ENCODE results near the gene TREM1.
"Not testable (repeated sequence)": the region's sequence is repeated elsewhere in the genome, so short reads cannot be mapped to it uniquely, and the experiment has no call there.

The TREM1 gene

GRCh38 chr6:41257369-41258195 lies 28.9 kb downstream of the TREM1 start:
- DNase-seq (ENCODE audit: low read depth) = no peak

GRCh38 chr6:41256383-41256782 lies 30.1 kb downstream of the TREM1 start:
- no peak for DNase-seq (ENCODE audit: low read depth)

DNA sequence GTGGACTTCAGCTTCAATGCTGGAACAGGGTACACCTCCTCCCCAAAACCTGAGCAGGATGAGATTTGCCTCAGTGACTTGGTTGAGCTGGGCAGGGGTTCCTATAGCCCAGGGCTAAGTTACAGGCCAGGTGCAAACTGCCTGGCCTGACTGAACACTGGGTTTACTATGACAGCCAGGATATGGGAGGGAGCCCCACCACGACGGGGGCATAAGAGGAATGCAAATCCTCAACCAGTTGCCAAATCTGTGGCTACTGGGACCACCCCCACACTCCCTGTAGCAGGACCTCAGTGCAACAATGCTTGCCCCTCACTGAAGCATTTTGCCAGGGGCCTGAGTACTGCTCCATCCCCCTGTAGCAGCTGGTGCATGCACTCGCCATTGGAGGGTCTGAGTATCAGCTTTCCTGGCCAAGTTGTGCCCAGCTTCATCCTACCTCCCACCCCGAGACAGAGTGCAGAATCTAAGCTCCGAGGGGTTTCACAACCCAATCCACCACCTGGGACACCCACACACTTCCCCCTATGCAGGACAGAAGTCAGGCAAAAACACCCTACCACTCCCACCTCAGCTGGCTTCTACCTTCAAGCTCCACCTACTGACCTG lies 30.7 kb downstream of the TREM1 start:
- DNase-seq (ENCODE audit: low read depth) = no peak

DNA sequence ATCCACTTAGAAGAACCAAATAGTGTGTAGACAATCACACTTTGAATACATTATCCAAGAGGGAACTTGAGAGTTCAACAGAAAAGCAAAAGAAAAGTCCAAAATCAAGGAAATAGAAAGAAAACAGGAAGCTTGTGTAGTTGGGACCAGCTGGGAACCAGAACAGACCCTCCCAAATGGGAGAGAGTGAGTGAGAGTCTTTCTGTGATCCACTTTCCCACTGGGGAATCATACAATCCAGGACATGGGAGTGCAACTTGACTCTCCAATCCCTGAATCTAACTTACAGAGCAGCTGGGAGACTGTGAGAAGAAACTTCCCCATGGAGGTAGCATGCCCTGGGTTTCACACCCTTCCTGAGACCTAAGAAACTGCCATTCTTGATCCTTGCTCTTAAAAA lies 31.4 kb downstream of the TREM1 start:
- no peak for DNase-seq (ENCODE audit: low read depth)

DNA sequence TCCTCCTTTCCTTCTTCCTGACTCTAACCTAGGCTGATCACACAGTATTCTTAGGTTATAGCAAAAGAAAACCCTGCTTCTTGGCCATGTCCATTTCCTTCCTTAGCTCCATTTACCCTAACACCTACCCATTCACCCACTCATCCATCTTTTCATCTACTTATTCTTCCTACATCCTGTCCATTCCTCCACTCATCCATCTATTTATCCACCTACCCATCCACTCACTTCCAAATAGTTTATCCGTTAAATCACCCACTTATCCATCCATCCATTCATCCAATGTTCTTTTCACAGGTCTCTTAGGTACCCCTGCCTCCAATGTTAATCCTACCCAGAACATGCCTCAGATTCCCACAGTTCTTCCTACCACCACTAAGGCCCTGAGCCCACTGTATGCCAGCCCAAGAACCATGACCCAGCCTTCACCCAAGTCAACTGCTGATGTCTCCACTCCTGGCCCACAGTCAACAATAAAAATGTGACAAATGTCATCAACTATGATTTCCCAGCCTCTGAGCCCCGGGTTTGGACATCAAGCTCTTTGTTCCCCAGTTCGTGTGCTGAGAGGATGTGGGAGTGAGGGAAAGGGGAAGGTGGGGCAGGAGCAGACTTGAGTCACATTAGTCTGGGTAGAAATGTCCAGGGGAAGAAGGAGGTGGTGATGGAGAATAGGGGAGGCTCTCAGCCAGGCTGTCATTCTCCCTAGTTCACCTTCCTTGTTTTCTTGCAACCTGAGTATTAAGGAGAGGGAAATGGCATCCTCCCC lies 33.9 kb downstream of the TREM1 start:
- DNase-seq (ENCODE audit: low read depth) = no peak

- DNase-seq (ENCODE audit: low read depth) = no peak
Measured at GRCh38 chr6:41247882-41248705, 38.4 kb downstream of the TREM1 start.

DNA sequence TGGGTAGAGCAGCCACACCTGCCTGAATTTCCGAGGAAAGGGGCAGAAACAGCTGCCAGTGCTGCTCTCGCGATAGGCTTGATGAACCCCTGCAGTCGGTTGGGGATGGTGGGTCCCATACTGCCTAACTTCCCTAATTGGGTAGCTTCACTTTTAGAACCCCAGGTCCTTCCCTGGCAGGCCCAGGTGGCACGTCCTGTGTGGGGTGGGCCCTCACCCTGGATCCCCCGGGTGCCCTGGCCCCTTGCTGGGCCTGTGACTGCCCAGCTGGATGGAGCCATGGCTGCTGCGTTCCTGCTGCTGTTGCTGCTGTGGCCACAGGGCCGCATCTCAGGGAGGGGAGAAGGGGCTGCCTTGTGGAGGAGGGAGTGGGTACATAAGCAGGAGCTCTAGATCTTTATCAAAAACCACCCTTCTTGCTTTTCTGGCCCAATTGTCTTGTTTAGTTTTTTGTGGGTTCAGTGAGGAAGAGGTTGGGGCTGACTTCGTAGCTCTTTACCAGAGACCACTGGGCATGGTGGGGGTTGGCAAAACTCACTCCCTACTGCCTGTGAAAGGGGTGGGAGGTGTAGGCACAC lies 39.1 kb downstream of the TREM1 start:
- no peak for DNase-seq (ENCODE audit: low read depth)

DNA sequence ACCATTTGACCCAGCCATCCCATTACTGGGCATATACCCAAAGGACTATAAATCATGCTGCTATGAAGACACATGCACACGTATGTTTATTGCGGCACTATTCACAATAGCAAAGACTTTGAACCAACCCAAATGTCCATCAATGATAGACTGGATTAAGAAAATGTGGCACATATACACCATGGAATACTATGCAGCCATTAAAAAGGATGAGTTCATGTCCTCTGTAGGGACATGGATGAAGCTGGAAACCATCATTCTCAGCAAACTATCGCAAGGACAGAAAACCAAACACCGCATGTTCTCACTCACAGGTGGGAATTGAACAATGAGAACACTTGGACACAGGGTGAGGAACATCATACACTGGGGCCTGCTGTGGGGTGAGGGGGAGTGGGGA lies 40.0 kb downstream of the TREM1 start:
- not testable (repeated sequence) for DNase-seq (ENCODE audit: low read depth)

- no peak for DNase-seq (ENCODE audit: low read depth)
Measured at GRCh38 chr6:41239467-41240159, 46.9 kb downstream of the TREM1 start.

DNA sequence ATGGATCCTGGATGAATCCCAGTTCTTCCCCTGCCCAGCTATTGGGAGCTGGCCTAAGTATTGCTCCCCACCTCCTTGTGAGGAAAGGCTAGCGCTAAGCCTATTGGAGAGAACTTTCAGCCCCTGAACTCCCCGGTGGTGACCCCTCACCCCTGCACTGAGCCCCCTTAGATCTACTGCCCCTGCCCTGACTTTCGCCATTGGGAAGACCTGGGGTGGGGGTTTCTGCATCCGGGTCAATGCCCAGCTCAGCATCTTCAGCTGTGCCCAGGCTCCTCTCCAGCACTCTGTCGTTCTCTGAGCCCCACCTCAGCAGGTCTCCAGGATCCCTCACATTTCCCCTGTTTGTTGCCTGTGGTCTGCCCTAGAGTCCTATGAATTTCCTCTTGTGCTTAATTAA lies 49.4 kb downstream of the TREM1 start:
- no peak for DNase-seq (ENCODE audit: low read depth)

DNA sequence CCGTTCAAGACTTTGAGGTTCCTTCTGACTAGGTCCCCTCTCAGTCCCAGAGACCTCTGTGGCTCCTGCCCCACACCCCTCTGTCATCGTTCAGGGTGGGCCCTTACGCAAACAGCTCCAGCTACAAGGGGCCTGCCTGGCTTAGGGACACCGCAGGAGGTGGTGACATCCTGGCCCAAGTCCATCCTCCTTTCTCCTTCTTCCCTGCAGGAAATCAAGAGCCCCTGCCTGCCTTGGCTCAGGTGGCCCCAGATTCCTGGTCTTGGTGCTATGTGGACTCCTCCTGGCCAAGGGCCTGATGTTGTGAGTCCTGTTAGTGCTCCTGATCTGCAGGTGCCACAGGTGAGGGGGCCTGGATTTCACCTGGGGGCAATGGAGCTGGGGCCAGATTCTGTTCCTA lies 50.2 kb downstream of the TREM1 start:
- DNase-seq (ENCODE audit: low read depth) = no peak

- DNase-seq (ENCODE audit: low read depth) = no peak
Measured at GRCh38 chr6:41232667-41233066, 53.8 kb downstream of the TREM1 start.

DNA sequence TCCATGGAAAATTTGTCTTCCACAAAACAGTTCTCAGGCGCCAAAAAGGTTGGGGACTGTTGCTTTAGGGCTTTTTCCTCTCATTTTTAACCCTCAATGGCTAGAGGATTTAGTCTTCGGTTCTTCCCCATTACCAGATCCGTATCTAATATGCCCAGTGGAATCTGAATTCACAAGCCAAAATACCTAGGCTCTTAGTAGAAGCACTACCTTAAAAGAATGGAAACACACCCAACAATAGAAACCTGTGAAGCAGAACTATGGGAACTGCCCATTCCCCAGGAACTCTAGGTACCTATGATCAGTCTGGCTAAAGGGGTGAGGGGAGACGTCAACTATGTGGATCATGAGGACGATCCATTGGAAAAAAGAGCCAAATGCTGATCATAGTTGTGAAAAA lies 55.2 kb downstream of the TREM1 start:
- no peak for DNase-seq (ENCODE audit: low read depth)

- no peak for DNase-seq (ENCODE audit: low read depth)
Measured at GRCh38 chr6:41229721-41230120, 56.8 kb downstream of the TREM1 start.

DNA sequence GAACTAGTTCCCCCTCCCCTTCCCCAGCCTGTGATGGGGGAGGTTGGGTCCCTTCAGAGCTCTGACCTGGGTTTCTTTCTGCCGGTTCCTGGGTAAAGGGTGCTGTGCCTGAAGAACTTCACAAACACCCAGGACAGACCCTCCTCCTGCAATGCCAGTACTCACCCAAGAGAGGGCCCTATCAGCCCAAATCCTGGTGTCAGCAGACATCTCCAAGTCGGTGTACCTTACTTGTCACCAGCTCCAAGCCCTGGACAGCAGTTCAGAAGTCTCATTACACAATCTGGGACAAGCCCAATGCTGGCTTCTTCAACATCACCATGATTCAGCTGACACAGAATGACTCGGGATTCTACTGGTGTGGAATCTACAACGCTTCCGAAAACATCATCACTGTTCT lies 57.9 kb downstream of the TREM1 start:
- no peak for DNase-seq (ENCODE audit: low read depth)

GRCh38 chr6:41228096-41228495 lies 58.4 kb downstream of the TREM1 start, which contains the start of gene TREML4:
TREML4 (plus strand) TSS chr6:41228349; CDS start chr6:41228428, 79 bp downstream.
- no peak for DNase-seq (ENCODE audit: low read depth)

- no peak for DNase-seq (ENCODE audit: low read depth)
Measured at GRCh38 chr6:41226752-41227151, 59.7 kb downstream of the TREM1 start.

DNA sequence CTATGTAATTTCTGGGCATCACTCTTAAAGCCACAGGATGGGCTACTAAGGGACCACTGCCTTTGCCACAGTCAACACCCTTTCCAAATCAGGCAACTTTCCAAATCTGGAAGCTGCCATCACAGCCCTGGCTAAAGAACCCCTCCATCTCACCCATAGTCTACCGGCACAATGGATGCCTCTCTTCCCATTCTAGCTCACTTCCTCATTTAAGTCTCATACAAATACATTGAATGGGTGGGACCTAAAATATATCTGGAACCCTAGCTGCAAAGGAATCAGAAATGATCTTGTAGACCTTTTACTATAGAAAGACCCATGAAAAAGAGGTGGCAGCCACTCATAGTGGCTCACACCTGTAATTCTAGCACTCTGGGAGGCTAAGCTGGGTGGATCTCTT lies 61.7 kb downstream of the TREM1 start:
- DNase-seq (ENCODE audit: low read depth) = no peak

Data from stimulated activated CD8-positive, alpha-beta memory T cell treated with anti-CD3 and anti-CD28 coated beads, Interleukin-12 subunit alpha, Interleukin-12 subunit beta, amount 100 ng/mL, for 4 hours (primary cell).